Gastrocnemius medialis (tissue), 4 donors: Measurements from ENCODE around the gene ZNF681. TPM values are rescaled to one million over a fixed set of nuclear protein-coding genes. Genes with fewer than 3 reads are reported as not detected.

ENCODE experiments used
- ATAC-seq, 2 donors: fragments of 150-250 bp; one replicate each; pipeline ENCODE4 v1.9.1; 2016
- DNase-seq, 2 donors: peaks; one replicate each; pipeline ENCODE4 v3.0.0-alpha.2; 2019
- H3K27ac ChIP-seq, 4 donors: fragments of 200-600 bp; sonication (generic); 1 replicate in 1 of 4; 2 replicates in 3 of 4; pipeline ENCODE4 v1.5.1; 2016 to 2018; ENCODE audit warnings: mild to moderate bottlenecking in 2 of 4, moderate library complexity in 1 of 4
- H3K27me3 ChIP-seq, 3 donors: fragments of 200-600 bp; sonication (generic) in 2 of 3; 1 replicate in 1 of 3; 2 replicates in 2 of 3; pipeline versions ENCODE4 v1.5.1 to v1.6.0; 2016 to 2019; ENCODE audit warnings: mild to moderate bottlenecking in 1 of 3, moderate library complexity in 1 of 3
- H3K36me3 ChIP-seq, 2 donors: fragments of 200-600 bp; sonication (generic) in 1 of 2; one replicate each; pipeline ENCODE4 v1.5.1; 2017 to 2018
- H3K4me1 ChIP-seq, 2 donors: fragments of 200-600 bp; sonication (generic) in 1 of 2; one replicate each; pipeline ENCODE4 v1.5.1; 2016 to 2017; ENCODE audit warnings: mild to moderate bottlenecking in 2 of 2
- H3K4me3 ChIP-seq, 4 donors: fragments of 200-600 bp; sonication (generic) in 3 of 4; 1 replicate in 1 of 4; 2 replicates in 3 of 4; pipeline ENCODE4 v1.5.1; 2016 to 2019; ENCODE audit warnings: mild to moderate bottlenecking in 2 of 4
- H3K9me3 ChIP-seq, 3 donors: fragments of 200-600 bp; sonication (generic) in 2 of 3; 1 replicate in 1 of 3; 2 replicates in 2 of 3; pipeline ENCODE4 v1.5.1; 2016 to 2019
- POLR2A ChIP-seq, 2 donors: fragments of 450-650 bp; IDR thresholded peaks; one replicate each; pipeline ENCODE4 v1.6.1; 2017; ENCODE audit warnings: antibody characterized with exemption in 2 of 2, mild to moderate bottlenecking in 2 of 2, moderate library complexity in 2 of 2
- in situ Hi-C, 4 donors: fragments of 200-750 bp; cut with MboI; loops; one replicate each; pipeline versions ENCODE4 v1.15.0 to v1.8.0; 2017; ENCODE audit warnings: low sequenced_read_pairs in 4 of 4
- intact Hi-C: fragments of 100-400 bp; cut with DNase I; formaldehyde crosslinking; loops from one replicate; pipeline ENCODE4 v1.15.1; 2023; ENCODE audit warnings: low total_unique reads
- total RNA-seq, 4 donors: library from RNA; depleted of rRNA; stranded (reverse); fragments of >200 nt; gene quantifications; one replicate each; pipeline versions ENCODE4 v1.1.0 to v1.2.3, GENCODE V29; 2016
- TF ChIP-seq, protein P1 (sequence below), 5 experiments: fragments of 450-650 bp in 3 of 5; fragments of 200-600 bp in 2 of 5; sonication (generic) in 2 of 5; IDR thresholded peaks in 4 of 5; conservative IDR thresholded peaks in 1 of 5; 1 replicate in 4 of 5; 2 replicates in 1 of 5; pipeline ENCODE4 v1.5.1; 2016 to 2019; ENCODE audit warnings: antibody characterized with exemption in 5 of 5, mild to moderate bottlenecking in 3 of 5, moderate library complexity in 3 of 5

ZNF681 gene
- total RNA-seq, 4 donors from 2014 or later = 0.07 to 0.25 (median 0.19) TPM

DNA sequence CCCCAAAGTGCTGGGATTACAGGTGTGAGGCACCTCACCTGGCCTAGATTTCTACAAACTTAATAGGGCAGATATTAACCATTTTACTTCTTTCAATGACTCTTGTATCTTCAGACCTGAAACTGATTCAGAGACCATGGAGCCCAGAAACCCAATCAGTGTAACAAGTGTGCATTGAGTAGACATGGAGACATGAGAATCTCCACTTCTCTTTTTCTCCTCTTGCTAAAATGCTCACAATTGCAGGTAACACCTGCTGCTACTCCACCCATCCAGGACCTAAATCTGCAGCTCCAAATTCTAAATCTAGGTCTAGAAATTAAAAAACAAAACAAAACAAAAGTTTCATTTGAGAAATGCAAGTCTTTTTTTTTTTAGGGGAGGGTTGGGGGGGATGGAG is 42.2 kb upstream of the ZNF681 start:
- Histone ChIP-seq H3K27ac (no peak overlapping the region), H3K4me1 (no peaks in the 10 kb centered on the region), H3K4me3 (no peak overlapping the region), H3K9me3 (peaks cover 0 to 3% (median 0%) of the 10 kb centered on the region in 3 donors), H3K27me3 (no peaks in the 10 kb centered on the region), H3K36me3 (no peaks in the 10 kb centered on the region)
- no peak for TF ChIP-seq POLR2A (IDR thresholded peaks at IDR 0.05)
- intact Hi-C loops = no loop called here
- ATAC-seq = no peak
- DNase-seq = no peak
- in situ Hi-C loops = no loop called here

DNA sequence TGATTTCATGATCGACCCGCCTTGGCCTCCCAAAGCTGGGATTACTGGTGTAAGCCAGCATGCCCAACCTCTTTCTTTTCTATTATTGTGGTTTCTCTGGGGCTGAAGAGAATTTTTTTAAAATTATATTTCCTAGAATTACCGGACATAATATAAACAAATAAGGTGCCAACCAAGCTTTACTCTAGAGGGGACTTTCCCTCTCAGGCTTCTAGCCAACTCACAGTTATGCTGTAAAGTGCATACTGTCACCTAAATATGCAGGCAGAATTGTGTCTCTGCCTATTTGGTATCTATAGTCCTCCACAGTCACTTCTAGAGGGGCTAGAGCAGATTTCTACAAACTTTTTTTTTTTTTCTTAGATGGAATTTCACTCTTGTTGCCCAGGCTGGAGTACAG is 41.6 kb upstream of the ZNF681 start:
- in situ Hi-C loops = no loop called here
- no peaks in the 10 kb centered on the region for H3K4me1 ChIP-seq

DNA sequence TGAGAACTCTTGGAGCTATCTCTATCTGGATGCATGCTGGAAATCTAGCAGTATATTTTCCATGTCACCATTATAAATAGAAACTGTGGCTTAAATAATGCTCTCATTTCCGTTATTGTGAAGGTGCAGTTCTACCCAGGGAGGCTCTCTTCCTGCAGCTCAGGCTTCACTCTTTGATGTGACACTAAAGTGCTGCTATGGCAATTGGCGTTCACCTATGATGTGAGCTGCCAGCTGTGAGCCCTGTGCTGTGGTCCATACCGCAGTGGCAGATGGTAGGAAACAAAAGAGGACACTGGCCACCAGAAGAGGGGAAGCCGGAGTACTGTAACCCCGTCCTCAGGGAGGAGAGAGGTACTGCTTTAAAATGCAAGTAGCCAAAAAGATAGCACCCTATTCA is 40.6 kb upstream of the ZNF681 start:
- TF ChIP-seq POLR2A (IDR thresholded peaks at IDR 0.05) = no peak
- TF ChIP-seq, protein P1, sequence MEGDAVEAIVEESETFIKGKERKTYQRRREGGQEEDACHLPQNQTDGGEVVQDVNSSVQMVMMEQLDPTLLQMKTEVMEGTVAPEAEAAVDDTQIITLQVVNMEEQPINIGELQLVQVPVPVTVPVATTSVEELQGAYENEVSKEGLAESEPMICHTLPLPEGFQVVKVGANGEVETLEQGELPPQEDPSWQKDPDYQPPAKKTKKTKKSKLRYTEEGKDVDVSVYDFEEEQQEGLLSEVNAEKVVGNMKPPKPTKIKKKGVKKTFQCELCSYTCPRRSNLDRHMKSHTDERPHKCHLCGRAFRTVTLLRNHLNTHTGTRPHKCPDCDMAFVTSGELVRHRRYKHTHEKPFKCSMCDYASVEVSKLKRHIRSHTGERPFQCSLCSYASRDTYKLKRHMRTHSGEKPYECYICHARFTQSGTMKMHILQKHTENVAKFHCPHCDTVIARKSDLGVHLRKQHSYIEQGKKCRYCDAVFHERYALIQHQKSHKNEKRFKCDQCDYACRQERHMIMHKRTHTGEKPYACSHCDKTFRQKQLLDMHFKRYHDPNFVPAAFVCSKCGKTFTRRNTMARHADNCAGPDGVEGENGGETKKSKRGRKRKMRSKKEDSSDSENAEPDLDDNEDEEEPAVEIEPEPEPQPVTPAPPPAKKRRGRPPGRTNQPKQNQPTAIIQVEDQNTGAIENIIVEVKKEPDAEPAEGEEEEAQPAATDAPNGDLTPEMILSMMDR (IDR thresholded peaks at IDR 0.05 in 4 of 5, conservative IDR thresholded peaks at IDR 0.05 in 1 of 5) = no peak
- in situ Hi-C loops = no loop called here
- intact Hi-C loops = loop anchor here (5.0 kb wide), 1 partner anchor 422 kb away; no protein-coding TSS in a partner anchor
- no peak overlapping the region for H3K27ac ChIP-seq
- no peak overlapping the region for H3K4me3 ChIP-seq
- H3K9me3 ChIP-seq = peaks cover 0 to 3% (median 0%) of the 10 kb centered on the region in 3 donors
- H3K36me3 ChIP-seq = no peaks in the 10 kb centered on the region
- DNase-seq (no peak), ATAC-seq (no peak)
- H3K27me3 ChIP-seq = no peaks in the 10 kb centered on the region
- H3K4me1 ChIP-seq = no peaks in the 10 kb centered on the region

More for the DNA sequence above, 41.6 kb upstream of the ZNF681 start:
- Histone ChIP-seq H3K9me3 (peaks cover 0 to 3% (median 0%) of the 10 kb centered on the region in 3 donors), H3K27me3 (no peaks in the 10 kb centered on the region), H3K4me3 (no peak overlapping the region), H3K36me3 (no peaks in the 10 kb centered on the region), H3K27ac (no peak overlapping the region)
- intact Hi-C loops = no loop called here
- ATAC-seq (no peak), DNase-seq (no peak)
- no peak for TF ChIP-seq POLR2A (IDR thresholded peaks at IDR 0.05)
- TF ChIP-seq, protein P1 (IDR thresholded peaks at IDR 0.05 in 4 of 5, conservative IDR thresholded peaks at IDR 0.05 in 1 of 5) = no peak

DNA sequence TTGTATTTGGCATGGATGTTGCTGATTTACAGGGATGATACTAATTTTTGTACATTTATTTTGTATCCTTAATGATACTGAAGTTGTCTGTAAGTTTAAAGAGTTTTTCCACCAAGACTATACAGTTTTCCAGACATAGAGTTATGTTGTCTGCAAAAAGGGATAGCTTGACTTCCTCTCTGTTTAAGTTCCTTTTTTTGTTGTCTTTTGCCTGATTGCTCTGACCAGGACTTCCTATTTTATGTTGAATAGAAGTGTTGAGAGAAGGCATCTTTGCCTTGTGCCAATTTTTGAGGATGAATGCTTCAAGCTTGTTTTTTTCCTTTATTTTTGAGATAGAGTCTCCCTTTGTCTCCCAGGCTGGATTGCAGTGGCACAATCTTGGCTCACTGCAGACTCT is 36.8 kb upstream of the ZNF681 start:
- H3K27me3 ChIP-seq = no peaks in the 10 kb centered on the region
- no peak overlapping the region for H3K4me3 ChIP-seq
- intact Hi-C loops (loop anchor here (5.0 kb wide), 1 partner anchor 418 kb away; no protein-coding TSS in a partner anchor), in situ Hi-C loops (no loop called here)
- no peak overlapping the region for H3K27ac ChIP-seq
- TF ChIP-seq POLR2A (IDR thresholded peaks at IDR 0.05) = no peak
- TF ChIP-seq, protein P1 (IDR thresholded peaks at IDR 0.05 in 4 of 5, conservative IDR thresholded peaks at IDR 0.05 in 1 of 5) = no peak
- no peak for DNase-seq
- no peaks in the 10 kb centered on the region for H3K9me3 ChIP-seq
- no peak for ATAC-seq
- no peaks in the 10 kb centered on the region for H3K4me1 ChIP-seq
- H3K36me3 ChIP-seq = no peaks in the 10 kb centered on the region

DNA sequence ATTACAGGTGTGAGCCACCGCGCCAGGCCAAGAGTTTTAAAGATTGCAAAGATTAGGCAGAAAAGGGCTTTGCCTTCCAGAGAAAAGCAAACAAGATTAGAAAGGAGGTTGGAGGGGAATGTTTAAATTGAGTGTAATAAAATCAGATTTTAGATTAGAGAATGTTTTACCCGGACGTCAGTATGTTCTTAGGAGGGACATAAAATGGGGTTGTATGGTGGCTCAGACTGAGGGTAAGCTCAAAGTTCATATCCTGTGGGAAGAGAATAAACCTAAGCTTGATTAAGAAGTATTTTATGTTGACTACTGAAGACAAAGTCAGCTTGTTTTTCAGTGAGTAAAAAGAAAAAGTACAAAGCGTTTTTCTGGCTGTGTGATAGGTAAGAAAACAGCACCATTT is 34.1 kb upstream of the ZNF681 start:
- Histone ChIP-seq H3K4me1 (no peaks in the 10 kb centered on the region), H3K36me3 (no peaks in the 10 kb centered on the region), H3K4me3 (no peak overlapping the region), H3K27ac (no peak overlapping the region), H3K27me3 (no peaks in the 10 kb centered on the region), H3K9me3 (no peaks in the 10 kb centered on the region)
- intact Hi-C loops = no loop called here
- ATAC-seq = no peak
- DNase-seq = no peak
- in situ Hi-C loops = no loop called here
- TF ChIP-seq, protein P1 (IDR thresholded peaks at IDR 0.05 in 4 of 5, conservative IDR thresholded peaks at IDR 0.05 in 1 of 5) = no peak
- TF ChIP-seq POLR2A (IDR thresholded peaks at IDR 0.05) = no peak
